Stimulated activated CD8-positive, alpha-beta memory T cell treated with anti-CD3 and anti-CD28 coated beads, Interleukin-4, amount 100 ng/mL, for 24 hours (primary cell): ENCODE results near the gene GPATCH4.
"Not testable (repeated sequence)": the region's sequence is repeated elsewhere in the genome, so short reads cannot be mapped to it uniquely, and the experiment has no call there.

ENCODE experiments used
- DNase-seq: peaks from one replicate; pipeline ENCODE4 v3.0.0-alpha.2; 2020; ENCODE audit warnings: low read depth

Gene GPATCH4

GRCh38 chr1:156574039-156574633 lies 27.1 kb downstream of the GPATCH4 start:
- no peak for DNase-seq

- DNase-seq = no peak
These were observed 28.6 kb downstream of the GPATCH4 start for GRCh38 chr1:156572663-156573018.

GRCh38 chr1:156571919-156572662 lies 29.2 kb downstream of the GPATCH4 start, which contains the start of gene IQGAP3:
Gene IQGAP3 (minus strand): TSS chr1:156572565. CDS start chr1:156572529, 36 bp downstream.
- peak; percentile 53 for DNase-seq

GRCh38 chr1:156571261-156571852 lies 29.9 kb downstream of the GPATCH4 start:
- no peak for DNase-seq

- DNase-seq = no peak
These were observed 34.8 kb downstream of the GPATCH4 start for GRCh38 chr1:156566436-156566835.

GRCh38 chr1:156565519-156565918 lies 35.8 kb downstream of the GPATCH4 start:
- no peak for DNase-seq

GRCh38 chr1:156560585-156561163 lies 40.6 kb downstream of the GPATCH4 start:
- DNase-seq = no peak

GRCh38 chr1:156559797-156560385 lies 41.4 kb downstream of the GPATCH4 start:
- DNase-seq = no peak

GRCh38 chr1:156559086-156559796 lies 42.0 kb downstream of the GPATCH4 start:
- no peak for DNase-seq

GRCh38 chr1:156556354-156556753 lies 44.9 kb downstream of the GPATCH4 start:
- no peak for DNase-seq

- DNase-seq = no peak
These were observed 45.6 kb downstream of the GPATCH4 start for GRCh38 chr1:156555715-156556114.

GRCh38 chr1:156554971-156555370 lies 46.3 kb downstream of the GPATCH4 start:
- DNase-seq = no peak

GRCh38 chr1:156553860-156554485 lies 47.3 kb downstream of the GPATCH4 start:
- DNase-seq = no peak

- DNase-seq = not testable (repeated sequence)
These were observed 48.3 kb downstream of the GPATCH4 start for GRCh38 chr1:156552937-156553336.

- DNase-seq = no peak
These were observed 48.8 kb downstream of the GPATCH4 start for GRCh38 chr1:156552518-156552917.

- DNase-seq = no peak
These were observed 49.4 kb downstream of the GPATCH4 start for GRCh38 chr1:156551869-156552268.

- no peak for DNase-seq
These were observed 50.1 kb downstream of the GPATCH4 start for GRCh38 chr1:156551066-156551643.

GRCh38 chr1:156550346-156550745 lies 50.9 kb downstream of the GPATCH4 start:
- no peak for DNase-seq

GRCh38 chr1:156549831-156550230 lies 51.4 kb downstream of the GPATCH4 start:
- DNase-seq = no peak

- no peak for DNase-seq
These were observed 51.9 kb downstream of the GPATCH4 start for GRCh38 chr1:156549390-156549789.

GRCh38 chr1:156547982-156548381 lies 53.3 kb downstream of the GPATCH4 start:
- DNase-seq = no peak
